K562 (cell line): ENCODE data around the gene NFKBIB. TPM values are rescaled to one million over a fixed set of nuclear protein-coding genes. Genes with fewer than 3 reads are reported as not detected.
"Not testable (repeated sequence)": the region's sequence is repeated elsewhere in the genome, so short reads cannot be mapped to it uniquely, and the experiment has no call there.

Source experiments
- ATAC-seq: fragments of 200-7000 bp; cut with Tn5 transposase; 3 replicates; pipeline ENCODE4 v1.9.1; 2020; ENCODE audit warnings: moderate library complexity
- BruUV-seq: library from RNA; stranded (reverse); fragments of 400-500 nt; replicated peaks from 2 replicates; lab custom pipeline; 2021; lab: Mats Ljungman, UMichigan
- CTCF ChIA-PET: fragments of 300-600 bp; formaldehyde crosslinking; extraction: SDS; loops from one replicate; lab custom pipeline; 2021; ENCODE audit warnings: low intra/inter-chr PET ratio; lab: Yijun Ruan, JAX
- POLR2A ChIA-PET: fragments of 300-600, 350-650 bp; sonication (Branson Sonifier 250); formaldehyde crosslinking; extraction: SDS; loops from one replicate; lab custom pipeline; 2021; ENCODE audit warnings: antibody characterized with exemption, inconsistent platforms; lab: Yijun Ruan, JAX
- DNase-seq, 4 experiments: peaks; one replicate each; pipeline versions ENCODE4 v3.0.0 to v3.0.0-alpha.2; 2011 to 2018; ENCODE audit warnings: low spot score in 3 of 4, mixed read lengths in 3 of 4; ENCODE audit errors: extremely low read depth in 1 of 4
- FAIRE-seq: peaks from 2 replicates; lab custom pipeline; 2011; peaks lifted over from hg19 to GRCh38; lab: Jason Lieb, UNC
- H2AFZ ChIP-seq: 2 replicates; pipeline ENCODE4 v1.6.0; 2011; ENCODE audit warnings: low read depth, low read length, control low read depth, inconsistent platforms
- H3K27ac ChIP-seq: fragments of 200-600 bp; 3 replicates; pipeline ENCODE4 v1.8.0; 2011; ENCODE audit warnings: low read depth, mild to moderate bottlenecking, control low read depth, inconsistent platforms, low read length, moderate library complexity, mixed read lengths; ENCODE audit errors: extremely low read depth
- H3K27me3 ChIP-seq, 2 experiments: fragments of 300-600 bp in 1 of 2; 2 replicates in 1 of 2; 3 replicates in 1 of 2; pipeline versions ENCODE4 v1.6.0 to v1.8.0; 2011; ENCODE audit warnings: inconsistent platforms in 2 of 2, low read length in 2 of 2, mild to moderate bottlenecking in 1 of 2, mixed read lengths in 1 of 2, moderate library complexity in 1 of 2; ENCODE audit not compliant: control insufficient read depth in 2 of 2, insufficient read depth in 2 of 2
- H3K36me3 ChIP-seq: fragments of 300-600 bp; 3 replicates; pipeline ENCODE4 v1.8.0; 2011; ENCODE audit warnings: mild to moderate bottlenecking, low read length, inconsistent platforms; ENCODE audit not compliant: control insufficient read depth, insufficient read depth
- H3K4me1 ChIP-seq, 2 experiments: fragments of 200-600 bp in 1 of 2; replicated peaks in 1 of 2; 2 replicates in 1 of 2; 3 replicates in 1 of 2; pipeline versions ENCODE4 v1.5.1 to v1.8.0; 2011; ENCODE audit warnings: inconsistent platforms in 2 of 2, low read length in 2 of 2, mild to moderate bottlenecking in 1 of 2, mixed read lengths in 1 of 2, moderate library complexity in 1 of 2; ENCODE audit not compliant: control insufficient read depth in 2 of 2, insufficient read depth in 2 of 2
- H3K4me2 ChIP-seq: 2 replicates; pipeline ENCODE4 v1.6.1; 2011; ENCODE audit warnings: low read length, control low read depth, inconsistent platforms, mixed read lengths; ENCODE audit not compliant: insufficient read depth
- H3K4me3 ChIP-seq: fragments of 200-600 bp; sonication (generic), shearing (Covaris generic); 2 replicates; pipeline ENCODE4 v1.5.1; 2016; ENCODE audit warnings: control low read depth, inconsistent platforms
- H3K79me2 ChIP-seq: fragments of 200-600 bp; 3 replicates; pipeline ENCODE4 v1.8.0; 2011; ENCODE audit warnings: low read length, inconsistent platforms; ENCODE audit not compliant: control insufficient read depth, insufficient read depth
- H3K9ac ChIP-seq, 2 experiments: 2 replicates each; pipeline versions ENCODE4 v1.6.0 to v1.6.1; 2011; ENCODE audit warnings: low read depth in 2 of 2, low read length in 2 of 2, control low read depth in 1 of 2, inconsistent platforms in 1 of 2, mild to moderate bottlenecking in 1 of 2, mixed read lengths in 1 of 2; ENCODE audit not compliant: insufficient read depth in 1 of 2
- H3K9me1 ChIP-seq: one replicate; pipeline ENCODE4 v1.6.0; 2011; ENCODE audit warnings: inconsistent platforms, mild to moderate bottlenecking, low read length, moderate library complexity; ENCODE audit not compliant: control insufficient read depth, insufficient read depth
- H3K9me3 ChIP-seq: replicated peaks from 2 replicates; pipeline ENCODE4 v1.5.1; 2011; ENCODE audit warnings: low read depth, low read length, inconsistent platforms; ENCODE audit not compliant: control insufficient read depth, insufficient read depth
- H4K20me1 ChIP-seq: replicated peaks from 2 replicates; pipeline ENCODE4 v1.6.1; 2011; ENCODE audit warnings: low read length, inconsistent platforms, mixed read lengths; ENCODE audit not compliant: control insufficient read depth, insufficient read depth
- CC2D1A ChIP-seq: fragments of 450-650 bp; IDR thresholded peaks from 2 replicates; pipeline ENCODE4 v1.6.1; 2017; ENCODE audit warnings: mild to moderate bottlenecking
- CHD1 ChIP-seq: fragments of 200-600 bp; sonication (generic); IDR thresholded peaks from one replicate; pipeline ENCODE4 v1.6.1; 2012; ENCODE audit warnings: mild to moderate bottlenecking, moderate library complexity, low read length, inconsistent platforms
- CREB1 ChIP-seq, 2 experiments: sonication (generic) in 1 of 2; formaldehyde crosslinking in 1 of 2; IDR thresholded peaks; 2 replicates each; pipeline versions ENCODE4 v1.6.1 to v1.8.0; 2012 to 2022; ENCODE audit warnings: inconsistent platforms in 1 of 2, mild to moderate bottlenecking in 1 of 2, missing genetic modification reagents in 1 of 2, moderate library complexity in 1 of 2
- HDAC1 ChIP-seq, 2 experiments: fragments of 450-650 bp; IDR thresholded peaks; 2 replicates each; pipeline ENCODE4 v1.6.1; 2016 to 2017; ENCODE audit warnings: inconsistent platforms in 1 of 2, mild to moderate bottlenecking in 1 of 2, moderate library complexity in 1 of 2
- PML ChIP-seq: IDR thresholded peaks from 2 replicates; pipeline ENCODE4 v1.6.1; 2012; ENCODE audit warnings: low read length, inconsistent platforms
- WGBS: fragments of 100-300 bp; shearing (Covaris generic); methylation state at CpG from one replicate; pipeline ENCODE4 v1.1.6; 2016; ENCODE audit warnings: low coverage, mixed read lengths; ENCODE audit not compliant: insufficient coverage; ENCODE audit errors: missing lambda C conversion rate; 5-methylcytosine and 5-hydroxymethylcytosine counted together
- in situ Hi-C: fragments of 300-500 bp; cut with MboI; formaldehyde crosslinking; loops from 4 replicates; pipeline ENCODE4 v1.15.0; 2018; ENCODE audit warnings: inconsistent platforms, mixed read lengths
- intact Hi-C: fragments of 100-400 bp; cut with micrococcal nuclease; formaldehyde crosslinking; loops from 2 replicates; pipeline ENCODE4 v1.14.2; 2022
- polyA plus RNA-seq, 8 experiments: library from polyadenylated mRNA; depleted of rRNA in 4 of 8; stranded (reverse) in 5 of 8; unstranded in 3 of 8; fragments of >200 nt; fragmentation: Nextera tagmentation in 2 of 8; fragmentation: Illumina TruSeq in 1 of 8; extraction: Ambion mirVana in 2 of 8; extraction: Trizol in 1 of 8; gene quantifications; 2 replicates each; pipeline versions ENCODE4 v1.2.1 to v1.2.3, GENCODE V29; 2011 to 2014; ENCODE audit warnings: inconsistent platforms in 1 of 8, missing spikeins in 1 of 8
- total RNA-seq, 7 experiments: library from RNA; depleted of rRNA in 6 of 7; stranded (reverse); fragments of >200 nt in 6 of 7; fragmentation: Illumina TruSeq in 2 of 7; extraction: Trizol in 2 of 7; gene quantifications; 2 replicates each; pipeline versions ENCODE4 v1.2.1 to v1.2.3, GENCODE V29; 2011 to 2021; ENCODE audit warnings: low replicate concordance in 1 of 7

NFKBIB gene
- total and polyA plus RNA-seq, 9 of the 15 experiments (the other 6 are each of a cell fraction or from before 2014, with no cell fraction given), result 1.5 to 44.9 (median 10.4) TPM

- H3K9me1 ChIP-seq, result no peaks in the 10 kb centered on the region
- no peaks in the 10 kb centered on the region for H3K9me3 ChIP-seq
- CTCF ChIA-PET, result no interaction called here
- no peaks in the 10 kb centered on the region for H3K27me3 ChIP-seq
- H4K20me1 ChIP-seq, result peaks cover 5% of the 10 kb centered on the region; the same call in 1 of the 2 replicates
- H3K9ac ChIP-seq, result peak overlapping the region; percentile 93 to 97; a peak in 3 of 4 replicates
- peak overlapping the region; percentile 80 for H3K4me3 ChIP-seq
- peaks cover 25% of the 10 kb centered on the region for H3K79me2 ChIP-seq
- no peak for TF ChIP-seq CHD1
- no peak for TF ChIP-seq CC2D1A
- TF ChIP-seq CREB1 (IDR thresholded peaks at IDR 0.05), result no peak
- peak; percentile 10; the same call in 1 of the 2 replicates for TF ChIP-seq CREB1 (CRISPR knock-in tag; IDR thresholded peaks at IDR 0.05)
- no peak for TF ChIP-seq PML
- H3K4me1 ChIP-seq, result peaks cover 9 to 46% of the 10 kb centered on the region in 2 experiments; a peak in 4 of 5 replicates
- FAIRE-seq, result no peak
- WGBS, result 80% methylated on average over 15 of the region's 17 CpGs
- in situ Hi-C loops (no loop called here), intact Hi-C loops (no loop called here)
- no TSS peak for BruUV-seq
- H2AFZ ChIP-seq, result peak overlapping the region; percentile 95
- H3K4me2 ChIP-seq, result peak overlapping the region; percentile 99
- POLR2A ChIA-PET, result interaction anchor here (1.0 to 1.6 kb wide), 5 partner anchors 9 to 47 kb away, joined by 3 to 11 read pairs (median 6); partner anchors contain the start of gene NFKBIB
- no peak for DNase-seq
- ATAC-seq, result no peak
- H3K36me3 ChIP-seq, result peaks cover 8% of the 10 kb centered on the region; the same call in 2 of the 3 replicates
- H3K27ac ChIP-seq, result peak overlapping the region; percentile 96
Measured at GRCh38 chr19:38853214-38853613, 46.6 kb upstream of the NFKBIB start.

GRCh38 chr19:38854961-38855360, 44.8 kb upstream of the NFKBIB start:
- H3K36me3 ChIP-seq, in situ Hi-C loops, intact Hi-C loops, ATAC-seq, H3K4me2 ChIP-seq, CTCF ChIA-PET, H4K20me1 ChIP-seq, H3K27ac ChIP-seq, BruUV-seq, H3K9me1 ChIP-seq, FAIRE-seq, POLR2A ChIA-PET, H3K27me3 ChIP-seq, H3K4me3 ChIP-seq, H3K9ac ChIP-seq, H2AFZ ChIP-seq, H3K9me3 ChIP-seq: not testable (repeated sequence)
- DNase-seq, result peak in 1 of 4 experiments; percentile 60
- 10% methylated on average over 2 of the region's 3 CpGs for WGBS
- H3K4me1 ChIP-seq, result peaks cover 17 to 52% of the 10 kb centered on the region in 2 experiments
- peaks cover 15% of the 10 kb centered on the region for H3K79me2 ChIP-seq
- peak in 1 of 2 experiments; percentile 60; a peak in 1 of 4 replicates for TF ChIP-seq HDAC1 (IDR thresholded peaks at IDR 0.05)
